Stimulated activated CD8-positive, alpha-beta memory T cell treated with anti-CD3 and anti-CD28 coated beads, Interleukin-7, amount 100 ng/mL, for 48 hours (primary cell): ENCODE results near the gene OR4F29.
"Not testable (repeated sequence)": the region's sequence is repeated elsewhere in the genome, so short reads cannot be mapped to it uniquely, and the experiment has no call there.

Experiments used
- DNase-seq, 2 donors: peaks; one replicate each; pipeline ENCODE4 v3.0.0-alpha.2; 2020; ENCODE audit warnings: low read depth in 1 of 2; ENCODE audit errors: extremely low read depth in 1 of 2

OR4F29 gene

GRCh38 chr1:451578-451977 lies at the start of gene OR4F29:
TSS of gene OR4F29 (minus strand) at chr1:451678. CDS start at chr1:451678, 0 bp downstream.
- DNase-seq: not testable (repeated sequence)
